Adipocyte (in vitro differentiated cells): ENCODE data around the gene RASSF8.
A peak's percentile ranks its signal among the peaks of the same experiment; 100 is the strongest.

Experiments used
- DNase-seq: peaks from one replicate; pipeline ENCODE4 v3.0.0-alpha.2; 2015; ENCODE audit warnings: low read depth
- H3K27me3 ChIP-seq: replicated peaks from 2 replicates; pipeline ENCODE4 v1.7.0; 2013; ENCODE audit warnings: mild to moderate bottlenecking, low read length, moderate library complexity; ENCODE audit not compliant: control insufficient read depth, insufficient read depth
- H3K36me3 ChIP-seq: 2 replicates; pipeline ENCODE4 v1.7.0; 2013; ENCODE audit warnings: low read length, mild to moderate bottlenecking, moderate library complexity; ENCODE audit not compliant: control insufficient read depth, insufficient read depth, severe bottlenecking
- H3K4me1 ChIP-seq: 2 replicates; pipeline ENCODE4 v1.7.0; 2013; ENCODE audit warnings: mild to moderate bottlenecking, low read length, moderate library complexity; ENCODE audit not compliant: control insufficient read depth, insufficient read depth
- H3K4me3 ChIP-seq: 2 replicates; pipeline ENCODE4 v1.7.0; 2013; ENCODE audit warnings: mild to moderate bottlenecking, low read length, moderate library complexity
- H3K9ac ChIP-seq: 2 replicates; pipeline ENCODE4 v1.7.0; 2013; ENCODE audit warnings: mild to moderate bottlenecking, low read length, moderate library complexity
- H3K9me3 ChIP-seq: 2 replicates; pipeline ENCODE4 v1.7.0; 2013; ENCODE audit warnings: mild to moderate bottlenecking, low read length, moderate library complexity; ENCODE audit not compliant: control insufficient read depth

RASSF8 gene

GRCh38 chr12:25958428-25959070 is at the start of gene RASSF8:
Gene RASSF8 (plus strand): TSS chr12:25958682. CDS start chr12:26055344, 96,662 bp downstream.
- Histone ChIP-seq H3K27me3 (no peaks in the 10 kb centered on the region), H3K4me3 (peak within 1 kb of the TSS; percentile 95), H3K9me3 (no peaks in the 10 kb centered on the region), H3K9ac (peak within 1 kb of the TSS; percentile 98), H3K4me1 (peaks cover 41% of the 10 kb centered on the region), H3K36me3 (peaks cover 19% of the 10 kb centered on the region)
- peak; percentile 95 for DNase-seq

GRCh38 chr12:25914551-25914950 is 43.9 kb upstream of the RASSF8 start:
- Histone ChIP-seq H3K9me3 (no peaks in the 10 kb centered on the region), H3K36me3 (no peaks in the 10 kb centered on the region), H3K27me3 (no peaks in the 10 kb centered on the region), H3K4me1 (no peaks in the 10 kb centered on the region), H3K9ac (no peak overlapping the region), H3K4me3 (no peak overlapping the region)
- no peak for DNase-seq

GRCh38 chr12:25924491-25925001 is 33.9 kb upstream of the RASSF8 start:
- Histone ChIP-seq H3K9ac (no peak overlapping the region), H3K9me3 (no peaks in the 10 kb centered on the region), H3K4me1 (peaks cover 9% of the 10 kb centered on the region), H3K4me3 (no peak overlapping the region), H3K36me3 (no peaks in the 10 kb centered on the region), H3K27me3 (no peaks in the 10 kb centered on the region)
- DNase-seq, result no peak

- Histone ChIP-seq H3K9ac (no peak overlapping the region), H3K9me3 (no peaks in the 10 kb centered on the region), H3K27me3 (no peaks in the 10 kb centered on the region), H3K4me1 (peaks cover 9% of the 10 kb centered on the region), H3K4me3 (no peak overlapping the region), H3K36me3 (no peaks in the 10 kb centered on the region)
- no peak for DNase-seq
These were observed 33.4 kb upstream of the RASSF8 start for GRCh38 chr12:25925064-25925463.

DNA sequence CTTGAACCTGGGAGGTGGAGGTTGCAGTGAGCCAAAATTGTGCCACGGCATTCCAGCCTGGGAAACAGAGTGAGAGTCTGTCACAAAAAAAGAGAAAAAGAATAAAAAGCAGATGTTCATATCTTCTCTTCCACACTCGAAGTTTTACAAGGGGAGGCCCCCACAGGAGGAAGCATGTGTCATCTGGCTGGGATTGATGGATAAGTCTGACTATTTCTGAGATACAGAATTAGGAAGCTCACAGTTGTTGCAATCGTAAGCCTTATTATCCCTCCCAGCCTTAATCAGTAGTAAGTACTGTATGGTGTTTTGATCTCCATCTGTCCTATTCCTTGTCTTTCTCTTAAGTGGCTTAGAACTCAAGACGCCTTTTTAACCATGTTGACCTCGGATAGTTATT is 31.9 kb upstream of the RASSF8 start:
- DNase-seq, result no peak

GRCh38 chr12:25929142-25929541 is 29.3 kb upstream of the RASSF8 start:
- no peak overlapping the region for H3K9ac ChIP-seq
- DNase-seq, result no peak
- peaks cover 9% of the 10 kb centered on the region for H3K4me1 ChIP-seq
- no peaks in the 10 kb centered on the region for H3K9me3 ChIP-seq
- no peaks in the 10 kb centered on the region for H3K27me3 ChIP-seq
- H3K36me3 ChIP-seq, result no peaks in the 10 kb centered on the region
- no peak overlapping the region for H3K4me3 ChIP-seq

More for the DNA sequence above, 31.9 kb upstream of the RASSF8 start:
- Histone ChIP-seq H3K27me3 (no peaks in the 10 kb centered on the region), H3K36me3 (no peaks in the 10 kb centered on the region), H3K4me3 (no peak overlapping the region), H3K4me1 (peaks cover 9% of the 10 kb centered on the region), H3K9ac (no peak overlapping the region), H3K9me3 (no peaks in the 10 kb centered on the region)

- Histone ChIP-seq H3K9ac (no peak overlapping the region), H3K9me3 (no peaks in the 10 kb centered on the region), H3K4me3 (no peak overlapping the region), H3K4me1 (peaks cover 9% of the 10 kb centered on the region), H3K36me3 (no peaks in the 10 kb centered on the region), H3K27me3 (no peaks in the 10 kb centered on the region)
- no peak for DNase-seq
These were observed 25.5 kb upstream of the RASSF8 start for GRCh38 chr12:25932971-25933370.

GRCh38 chr12:25934456-25934855 is 24.0 kb upstream of the RASSF8 start:
- Histone ChIP-seq H3K9me3 (no peaks in the 10 kb centered on the region), H3K36me3 (no peaks in the 10 kb centered on the region), H3K9ac (no peak overlapping the region), H3K4me1 (no peaks in the 10 kb centered on the region), H3K4me3 (no peak overlapping the region), H3K27me3 (no peaks in the 10 kb centered on the region)
- no peak for DNase-seq

GRCh38 chr12:25935355-25936144 is 22.9 kb upstream of the RASSF8 start:
- Histone ChIP-seq H3K9ac (no peak overlapping the region), H3K9me3 (no peaks in the 10 kb centered on the region), H3K27me3 (no peaks in the 10 kb centered on the region), H3K4me3 (no peak overlapping the region), H3K4me1 (no peaks in the 10 kb centered on the region), H3K36me3 (no peaks in the 10 kb centered on the region)
- peak; percentile 28 for DNase-seq

- Histone ChIP-seq H3K9ac (no peak overlapping the region), H3K27me3 (no peaks in the 10 kb centered on the region), H3K9me3 (no peaks in the 10 kb centered on the region), H3K36me3 (no peaks in the 10 kb centered on the region), H3K4me3 (no peak overlapping the region), H3K4me1 (no peaks in the 10 kb centered on the region)
- no peak for DNase-seq
These were observed 21.4 kb upstream of the RASSF8 start for GRCh38 chr12:25937096-25937495.

DNA sequence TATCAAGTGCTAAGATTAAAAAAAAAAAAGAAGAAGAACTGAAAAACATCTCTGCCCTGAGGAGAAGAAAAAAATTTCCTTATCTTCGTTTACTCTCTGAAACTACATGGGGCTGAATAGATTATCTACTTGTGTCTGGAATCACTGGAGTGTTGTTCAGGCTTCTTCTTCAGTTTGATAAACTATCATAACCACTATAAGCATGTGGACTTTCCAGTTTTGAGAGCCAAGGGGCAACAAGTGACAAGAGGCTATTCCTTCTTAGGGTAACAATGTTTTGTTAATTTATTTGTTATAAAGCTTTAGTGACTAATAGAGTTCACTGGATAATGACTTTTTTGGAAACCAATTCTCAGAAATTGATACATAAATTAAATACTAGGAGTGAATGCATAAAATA is 19.9 kb upstream of the RASSF8 start:
- peaks cover 8% of the 10 kb centered on the region for H3K9me3 ChIP-seq
- no peaks in the 10 kb centered on the region for H3K27me3 ChIP-seq
- H3K36me3 ChIP-seq, result no peaks in the 10 kb centered on the region
- no peak overlapping the region for H3K9ac ChIP-seq
- no peak overlapping the region for H3K4me3 ChIP-seq
- no peak for DNase-seq
- H3K4me1 ChIP-seq, result peaks cover 5% of the 10 kb centered on the region
